ENCODE measurements around the gene EVI2A. TPM values are rescaled to one million over a fixed set of nuclear protein-coding genes. Genes with fewer than 3 reads are reported as not detected.

Gene EVI2A
- total RNA-seq (2022; extraction: Qiagen RNA extraction; ENCODE audit: low read depth) = not detected in 5 replicates

DNA sequence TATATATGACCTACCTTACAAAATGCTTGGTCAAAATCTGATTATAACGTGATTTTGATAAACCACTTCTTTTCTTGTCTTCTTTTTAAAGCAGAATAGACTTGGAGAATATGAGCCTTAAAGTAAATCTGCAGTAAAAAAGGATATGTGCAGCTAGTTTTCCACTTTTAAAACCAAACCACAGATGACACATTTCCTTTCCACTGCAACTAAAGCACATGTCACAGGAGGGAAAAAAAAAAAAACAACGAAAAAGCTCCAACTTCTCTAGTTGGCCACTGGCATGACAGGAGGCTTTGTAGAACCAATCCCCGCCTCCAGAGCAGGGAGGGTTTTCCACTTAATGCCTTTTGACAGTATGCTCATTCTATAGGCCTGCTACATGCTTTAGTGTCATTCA lies at the start of gene EVI2A:
EVI2A (minus strand) TSS at position 142 of the 400 bp plus-strand sequence. CDS start 2,609 bp downstream, outside the sequence.

GRCh38 chr17:31313982-31314781 lies 7.2 kb downstream of the EVI2A start, which contains the start of gene EVI2B:
Gene EVI2B (minus strand): TSS chr17:31314054. CDS start chr17:31305609, 8,445 bp downstream.

DNA sequence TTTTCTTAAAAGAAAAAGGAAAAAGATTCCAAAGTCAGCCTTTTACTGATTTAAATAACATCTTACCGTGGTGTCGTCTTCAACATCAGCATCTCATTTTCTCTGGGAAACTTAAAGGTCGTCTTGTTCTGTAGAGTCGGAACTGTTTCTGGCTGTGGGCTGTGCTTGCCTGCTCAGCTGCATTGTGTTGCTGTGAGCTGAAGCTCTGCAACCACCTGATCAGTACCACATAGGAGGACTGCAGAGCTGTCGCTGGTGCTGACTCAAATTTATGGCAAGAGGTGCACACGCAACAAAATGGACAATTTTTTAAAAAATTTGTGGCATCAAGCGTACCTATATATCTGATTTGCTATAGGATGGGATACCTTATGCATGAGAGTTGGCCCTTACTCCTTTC lies 24.3 kb downstream of the EVI2A start, which contains the start of gene OMG:
OMG (minus strand) TSS at position 150 of the 400 bp plus-strand sequence. CDS start 908 bp downstream, outside the sequence.

Other genes starting within 250 kb of the EVI2A start
- gene NF1, start 226.6 kb downstream of the EVI2A start, total RNA-seq (2022; extraction: Qiagen RNA extraction; ENCODE audit: low read depth) = 19.1 to 25.4 TPM (median 24.5 TPM) in 5 replicates
- not detected in 5 replicates for gene OMG, start 24.4 kb downstream of the EVI2A start, total RNA-seq (2022; extraction: Qiagen RNA extraction; ENCODE audit: low read depth)
- 0.05 to 0.11 TPM (median 0.10 TPM) in 5 replicates for gene EVI2B, start 7.6 kb downstream of the EVI2A start, total RNA-seq (2022; extraction: Qiagen RNA extraction; ENCODE audit: low read depth)
- 1.5 to 3.5 TPM (median 1.7 TPM) in 5 replicates for gene RAB11FIP4, start 70.1 kb upstream of the EVI2A start, total RNA-seq (2022; extraction: Qiagen RNA extraction; ENCODE audit: low read depth)